HG03139 (cell line): ENCODE measurements around the gene CFAP74.

Source experiments
- ATAC-seq: cut with Tn5 transposase; IDR thresholded peaks from one replicate; pipeline ENCODE4 v1.9.1; 2021; ENCODE audit not compliant: unreplicated experiment

The CFAP74 gene, protein sequence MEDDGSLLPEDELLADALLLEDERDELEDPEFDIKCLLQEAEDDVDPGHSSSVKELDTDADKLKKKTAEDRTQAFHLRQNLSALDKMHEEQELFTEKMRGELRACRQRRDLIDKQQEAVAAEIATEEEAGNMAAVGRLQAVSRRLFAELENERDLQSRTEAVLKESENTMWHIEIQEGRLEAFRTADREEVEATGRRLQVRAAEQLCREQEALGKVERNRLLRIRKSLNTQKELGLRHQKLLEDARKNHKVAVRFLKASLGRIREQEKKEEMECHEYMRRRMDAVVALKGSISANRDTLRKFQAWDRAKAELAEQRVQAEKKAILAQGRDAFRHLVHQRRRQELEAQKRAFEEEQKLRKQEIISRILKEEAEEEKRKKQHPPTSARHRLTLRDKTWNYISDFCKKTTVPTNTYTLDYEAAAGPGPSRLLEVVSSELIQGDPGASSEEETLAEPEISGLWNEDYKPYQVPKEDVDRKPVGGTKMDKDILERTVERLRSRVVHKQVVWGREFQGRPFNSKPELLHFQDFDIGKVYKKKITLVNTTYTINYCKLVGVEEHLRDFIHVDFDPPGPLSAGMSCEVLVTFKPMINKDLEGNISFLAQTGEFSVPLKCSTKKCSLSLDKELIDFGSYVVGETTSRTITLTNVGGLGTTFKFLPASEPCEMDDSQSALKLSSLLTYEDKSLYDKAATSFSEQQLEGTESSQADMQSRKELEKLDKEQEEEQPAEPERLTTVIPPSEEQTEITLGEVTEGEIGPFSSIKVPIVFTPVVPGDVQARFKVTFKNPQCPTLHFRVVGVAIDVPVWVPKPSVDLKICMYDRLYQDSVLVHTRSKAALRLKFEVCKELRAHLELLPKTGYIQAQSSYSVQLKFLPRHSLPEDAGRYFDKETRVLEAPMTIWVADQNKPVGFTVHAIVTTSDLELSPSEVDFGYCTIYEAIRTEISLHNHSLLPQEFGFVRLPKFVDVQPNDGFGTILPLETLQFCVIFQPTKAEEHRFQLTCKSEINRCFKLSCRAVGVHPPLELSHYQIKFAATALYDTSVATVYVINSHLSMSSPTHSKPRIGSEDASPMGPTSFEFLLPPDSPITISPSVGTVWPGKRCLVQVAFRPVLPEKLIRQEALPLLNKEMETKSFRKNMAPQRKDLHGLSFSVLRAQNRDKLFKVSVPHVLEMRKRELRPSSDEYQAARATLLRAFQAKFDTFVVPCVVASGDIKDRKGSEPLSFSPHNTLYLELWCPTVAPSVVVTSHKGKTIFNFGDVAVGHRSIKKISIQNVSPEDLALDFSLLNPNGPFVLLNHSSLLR (N-terminal part only)

DNA sequence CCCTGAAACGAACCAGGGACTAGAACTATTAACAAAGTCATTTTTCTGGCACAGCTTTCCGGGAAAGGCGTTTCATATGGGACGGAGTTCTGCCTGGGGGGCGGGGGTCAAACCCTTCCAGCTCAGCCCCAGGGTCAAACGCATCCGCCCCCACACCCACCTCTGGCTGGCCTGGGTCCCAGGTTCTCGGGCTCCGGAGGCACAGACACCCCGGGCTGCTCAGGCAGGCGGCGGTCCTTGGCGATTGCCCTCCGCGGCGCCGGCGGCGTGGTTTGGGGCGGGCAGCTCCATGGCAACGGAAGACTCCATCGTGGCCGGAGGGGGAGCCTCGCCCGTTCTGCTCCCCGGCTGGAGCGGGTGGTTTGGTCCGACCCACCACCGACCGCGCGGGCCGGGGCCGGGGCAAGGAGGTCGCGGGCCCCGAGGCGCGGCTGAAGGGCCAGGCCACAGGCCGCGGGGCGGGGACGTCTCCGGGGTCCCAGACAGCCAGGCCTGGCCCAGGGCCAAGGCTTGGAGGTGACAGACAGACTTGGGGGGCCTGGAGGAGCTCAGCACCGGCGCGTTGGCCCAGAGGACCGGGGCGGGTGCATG is at the start of gene CFAP74:
TSS of gene CFAP74 (minus strand) at position 246 of the 591 bp plus-strand sequence. CDS start 12,830 bp downstream, outside the sequence.
- ATAC-seq = no peak

DNA sequence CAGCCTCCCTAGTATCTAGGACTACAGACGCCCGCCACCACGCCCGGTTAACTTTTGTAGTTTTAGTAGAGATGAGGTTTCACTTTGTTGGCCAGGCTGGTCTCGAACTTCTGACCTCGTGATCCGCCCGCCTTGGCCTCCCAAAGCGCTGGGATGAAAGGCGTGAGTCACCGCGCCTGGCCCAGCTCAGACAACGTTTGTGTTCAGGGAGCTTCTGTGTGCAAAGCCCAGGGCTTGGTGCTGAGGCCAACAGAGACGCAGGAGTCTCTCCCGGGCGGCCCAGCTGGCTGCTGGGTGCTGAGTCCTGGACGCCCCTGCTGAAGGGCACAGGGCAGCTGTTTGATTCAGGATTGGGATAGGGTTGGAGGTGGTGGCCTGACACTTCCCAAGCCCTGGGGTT is 49.6 kb upstream of the CFAP74 start:
- no peak for ATAC-seq

DNA sequence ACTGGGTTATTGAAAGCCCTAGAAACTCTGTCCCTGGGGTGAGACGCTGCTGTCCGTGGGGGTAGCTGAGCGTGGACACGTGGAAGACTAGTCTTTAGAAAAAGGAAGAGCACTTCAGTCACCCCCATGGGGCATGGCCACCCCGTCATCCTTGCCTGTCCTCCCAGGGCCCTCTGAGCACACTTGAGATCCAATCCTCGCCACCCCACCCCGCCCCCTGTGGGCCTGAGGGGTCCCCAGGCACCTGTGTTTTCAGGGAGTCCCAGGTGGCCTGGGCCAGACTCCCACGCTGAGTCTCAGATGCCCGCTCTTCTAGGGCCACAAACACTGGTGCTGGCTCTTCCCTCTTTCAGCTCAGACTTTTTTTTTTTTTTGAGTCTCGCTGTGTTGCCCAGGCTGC is 49.2 kb upstream of the CFAP74 start:
- no peak for ATAC-seq

DNA sequence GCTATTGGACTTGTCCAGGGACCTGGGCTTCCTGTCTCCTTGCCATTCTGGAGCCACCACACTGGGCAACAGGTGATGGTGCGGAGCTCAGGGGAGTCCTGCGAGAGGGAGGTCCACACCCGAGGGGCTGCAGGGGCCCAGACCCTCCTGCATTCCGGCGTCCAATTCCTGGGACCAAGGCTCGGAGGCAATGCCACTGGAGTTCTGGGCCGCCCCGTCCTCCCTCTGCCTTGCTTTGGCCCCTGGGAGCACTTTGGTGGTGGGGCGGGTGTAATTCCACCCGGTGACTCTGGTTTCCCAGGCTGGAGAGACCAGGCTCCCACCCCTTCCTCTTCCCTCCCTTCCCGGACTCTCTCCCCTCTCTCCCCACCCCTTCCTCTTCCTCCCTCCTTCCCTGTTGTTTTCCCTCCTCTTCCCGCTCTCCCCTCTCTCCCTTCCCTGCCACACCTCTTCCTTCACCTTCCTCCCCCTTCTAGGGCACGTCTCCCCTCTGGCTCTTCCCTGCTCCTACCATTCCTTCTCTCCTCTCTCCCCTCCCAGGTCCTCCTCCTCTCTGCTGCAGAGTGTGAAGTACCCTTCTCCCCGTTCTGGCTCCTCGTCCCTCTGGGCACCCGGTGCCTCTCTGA is 48.6 kb upstream of the CFAP74 start:
- ATAC-seq = no peak

DNA sequence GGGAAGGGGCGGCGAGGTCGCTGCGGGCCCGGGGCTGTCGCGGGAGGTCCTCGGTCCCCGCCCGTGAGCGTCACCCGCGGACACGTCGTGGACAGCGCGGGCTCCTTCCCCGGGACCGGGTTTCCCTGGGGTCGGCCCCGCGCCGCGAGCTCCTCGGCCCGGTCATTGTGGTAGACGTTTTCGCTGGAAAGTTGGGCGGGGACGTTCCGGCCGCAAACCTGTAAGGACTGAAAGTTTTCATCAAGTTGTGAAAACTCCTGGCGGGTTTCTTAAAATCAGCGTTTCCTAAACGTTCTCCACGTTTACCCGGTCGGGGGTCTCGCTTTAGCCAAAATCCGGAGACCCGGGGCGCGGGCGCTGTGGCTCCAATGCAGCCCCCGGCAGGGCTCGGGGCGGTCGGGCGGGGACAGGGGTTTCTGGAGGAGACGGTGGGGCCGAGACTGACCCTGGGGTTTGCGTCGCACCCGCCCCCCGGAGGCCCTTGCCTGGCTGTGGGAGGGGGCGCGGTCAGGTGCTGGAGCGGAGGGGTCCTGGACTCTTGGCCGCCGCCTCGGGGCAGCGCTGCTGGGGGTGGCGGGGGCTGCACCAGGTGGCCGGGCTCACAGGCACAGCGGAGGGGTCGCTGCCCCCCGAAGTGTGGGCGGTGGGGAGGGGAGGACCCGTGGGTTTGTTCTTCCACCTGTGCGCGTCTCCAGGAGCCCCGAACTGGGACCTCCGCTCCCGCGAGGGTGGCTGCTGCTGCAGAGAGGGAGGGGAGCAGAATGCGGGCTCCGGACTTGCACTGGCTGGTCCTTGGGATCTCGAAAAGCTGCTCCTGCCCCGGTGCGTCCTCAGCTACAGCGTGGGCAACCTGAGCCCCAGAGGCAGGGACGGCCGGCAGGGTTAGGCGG is 47.5 kb upstream of the CFAP74 start:
- ATAC-seq = no peak

DNA sequence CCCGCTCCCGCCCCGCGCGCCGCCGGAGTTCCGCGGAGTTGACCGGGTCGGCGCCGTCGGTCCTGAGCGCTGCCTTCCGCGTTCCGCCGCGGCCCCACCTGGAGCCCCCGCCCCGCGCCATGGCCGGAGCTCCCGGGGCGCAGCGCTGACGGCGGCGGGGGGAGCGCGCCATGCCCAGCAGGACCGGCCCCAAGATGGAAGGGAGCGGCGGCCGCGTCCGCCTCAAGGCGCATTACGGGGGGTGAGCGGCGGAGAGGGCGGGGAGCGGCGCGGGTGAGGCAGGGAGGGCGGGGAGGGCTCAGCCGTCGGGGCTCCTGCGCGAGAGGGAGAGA is 46.8 kb upstream of the CFAP74 start:
- ATAC-seq = no peak

DNA sequence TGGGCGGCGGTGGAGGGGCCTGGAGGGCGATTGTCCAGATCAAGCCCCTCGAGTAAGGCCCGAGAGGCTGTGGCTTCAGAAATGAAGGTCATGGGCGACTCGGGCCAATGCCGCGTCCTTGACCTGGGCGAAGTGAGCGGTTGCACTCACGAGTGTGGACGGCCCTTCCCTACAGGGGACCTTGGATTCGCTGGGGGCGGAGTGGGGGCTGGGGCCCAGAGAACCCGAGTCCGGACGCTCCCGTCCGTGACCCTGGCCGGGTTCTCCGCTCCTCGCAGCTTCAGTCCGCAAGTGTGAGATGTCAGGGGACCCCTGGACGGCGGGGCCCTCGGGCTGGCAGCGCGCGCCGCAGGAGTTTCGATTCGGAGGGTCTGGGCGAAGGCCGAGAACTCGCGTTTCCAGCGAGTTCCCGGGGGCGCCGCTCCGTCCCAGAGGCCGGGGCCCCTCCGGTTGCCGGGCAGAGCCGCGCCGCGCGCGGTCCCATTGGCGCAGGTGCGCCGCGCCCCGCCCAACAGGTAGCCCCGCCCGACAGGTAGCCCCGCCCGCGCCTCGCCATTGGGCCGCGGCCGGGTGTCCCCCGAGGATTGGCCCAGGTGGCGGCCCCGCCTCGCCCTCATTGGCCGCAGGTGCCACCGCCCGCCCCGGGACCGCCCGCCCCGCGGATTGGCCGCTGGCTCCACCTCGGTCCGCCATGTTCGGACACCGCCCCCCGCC is 46.3 kb upstream of the CFAP74 start, which contains the start of gene PRKCZ:
TSS of gene PRKCZ (plus strand) at position 694 of the 714 bp plus-strand sequence. CDS start 220 bp downstream, outside the sequence.
- ATAC-seq = no peak

DNA sequence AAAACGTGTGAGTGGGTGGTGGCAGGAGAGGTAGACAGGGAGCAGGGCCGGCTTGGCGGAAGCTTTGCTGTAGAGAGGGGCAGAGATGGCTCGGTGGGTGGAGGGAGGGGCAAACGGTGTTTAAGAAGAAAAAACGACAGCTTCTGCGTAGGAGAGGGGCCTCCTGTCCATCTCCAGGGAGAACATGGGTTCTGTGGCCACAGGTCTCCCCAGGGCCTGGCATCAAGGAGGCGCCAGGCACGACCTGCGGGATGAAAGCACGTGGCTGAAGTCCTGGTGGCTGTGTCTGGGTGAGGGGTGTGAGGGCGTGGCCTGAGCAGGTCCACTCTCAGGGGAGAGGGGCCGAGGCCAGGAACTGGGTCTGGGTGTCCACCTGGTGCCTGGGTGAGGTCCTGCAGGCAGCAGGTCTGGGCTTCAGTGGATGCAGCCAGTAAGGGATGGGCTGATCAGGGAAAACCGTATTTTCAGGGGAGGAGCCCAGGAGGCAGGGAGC is 45.7 kb upstream of the CFAP74 start:
- ATAC-seq = no peak

DNA sequence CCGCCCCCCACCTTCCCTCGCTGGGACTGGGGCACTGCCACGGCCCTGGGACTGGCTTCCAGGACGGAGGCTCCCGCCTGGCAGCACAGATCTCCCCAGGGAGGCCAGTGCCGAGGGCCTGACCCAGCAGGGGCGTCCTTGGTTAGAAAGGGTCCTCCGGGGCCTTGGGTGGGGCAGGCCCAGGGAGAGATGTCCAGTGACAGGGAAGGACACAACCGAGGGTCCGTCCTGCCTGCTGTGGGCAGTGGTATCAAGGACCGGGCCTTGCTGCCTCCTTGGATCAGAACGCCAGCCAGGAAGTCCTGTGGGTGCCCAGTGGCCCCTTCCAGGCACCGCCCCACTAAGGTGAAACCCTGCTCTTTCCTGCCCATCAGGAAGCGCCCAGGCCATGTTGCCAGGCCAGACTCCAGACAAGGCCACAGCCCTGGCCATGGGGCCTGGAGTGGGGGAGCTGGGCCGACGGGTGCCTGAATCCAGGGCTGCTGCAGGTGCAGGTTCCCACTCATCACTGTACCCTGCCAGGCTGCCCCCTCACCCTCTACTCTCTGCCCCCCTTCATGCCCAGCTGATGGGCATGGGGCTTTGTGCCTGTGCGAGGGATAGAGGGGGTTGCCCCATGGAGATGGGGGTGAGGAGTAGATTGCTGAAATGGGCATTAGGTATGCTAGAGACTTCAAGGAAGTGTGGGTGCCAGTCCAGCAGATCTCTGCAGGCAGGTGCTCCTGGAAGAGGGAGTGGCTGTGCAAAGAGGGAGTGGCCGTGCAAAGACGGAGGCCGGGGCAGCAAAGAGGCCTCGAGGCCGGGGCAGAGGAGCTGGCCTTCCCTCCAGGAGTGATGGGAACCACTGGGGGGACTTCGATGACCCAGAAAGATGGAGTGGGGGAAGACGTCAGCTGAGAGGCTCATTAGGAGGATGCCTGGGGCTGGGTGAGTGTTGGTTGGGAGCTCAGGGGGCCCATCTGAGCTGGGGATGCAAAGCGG is 44.5 kb upstream of the CFAP74 start:
- no peak for ATAC-seq

DNA sequence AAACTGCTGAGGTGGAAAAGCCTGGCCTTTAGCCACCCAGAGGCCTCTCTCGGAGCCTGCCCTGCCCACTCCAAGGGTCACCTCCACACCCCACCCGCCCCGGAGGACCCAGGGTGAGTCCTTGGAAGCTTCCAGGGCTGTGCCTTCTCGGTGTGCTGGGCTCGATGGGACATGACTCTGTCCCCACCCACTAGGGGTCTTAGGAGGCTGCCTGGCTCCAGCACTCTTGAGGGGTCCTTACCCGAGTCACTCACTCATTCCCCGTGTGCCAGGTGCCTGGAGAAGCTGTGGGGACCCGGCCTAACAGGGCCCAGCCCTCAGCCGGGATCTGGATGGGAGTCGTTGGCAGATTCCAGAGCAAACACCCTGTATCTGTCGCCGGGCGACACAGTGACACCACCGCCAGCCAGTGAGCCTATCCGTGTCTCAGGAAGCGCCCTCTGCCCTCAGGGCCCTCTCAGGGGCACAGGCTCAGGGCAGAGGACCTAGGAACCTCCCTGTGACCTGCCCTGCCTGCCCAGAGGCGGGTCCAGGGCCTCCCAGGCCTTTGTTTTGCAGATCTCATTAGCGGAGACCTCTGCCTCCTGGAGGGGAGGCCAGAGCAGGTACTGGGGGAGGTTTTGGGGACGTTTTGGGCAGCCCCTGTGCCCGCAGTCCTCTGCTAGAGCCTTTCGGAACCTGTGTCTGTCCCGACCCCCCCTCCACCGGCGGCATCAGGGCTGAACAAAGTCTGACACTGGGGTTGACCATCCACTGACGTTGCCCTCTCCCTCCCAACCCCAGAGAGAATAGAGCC is 43.6 kb upstream of the CFAP74 start:
- ATAC-seq = no peak

DNA sequence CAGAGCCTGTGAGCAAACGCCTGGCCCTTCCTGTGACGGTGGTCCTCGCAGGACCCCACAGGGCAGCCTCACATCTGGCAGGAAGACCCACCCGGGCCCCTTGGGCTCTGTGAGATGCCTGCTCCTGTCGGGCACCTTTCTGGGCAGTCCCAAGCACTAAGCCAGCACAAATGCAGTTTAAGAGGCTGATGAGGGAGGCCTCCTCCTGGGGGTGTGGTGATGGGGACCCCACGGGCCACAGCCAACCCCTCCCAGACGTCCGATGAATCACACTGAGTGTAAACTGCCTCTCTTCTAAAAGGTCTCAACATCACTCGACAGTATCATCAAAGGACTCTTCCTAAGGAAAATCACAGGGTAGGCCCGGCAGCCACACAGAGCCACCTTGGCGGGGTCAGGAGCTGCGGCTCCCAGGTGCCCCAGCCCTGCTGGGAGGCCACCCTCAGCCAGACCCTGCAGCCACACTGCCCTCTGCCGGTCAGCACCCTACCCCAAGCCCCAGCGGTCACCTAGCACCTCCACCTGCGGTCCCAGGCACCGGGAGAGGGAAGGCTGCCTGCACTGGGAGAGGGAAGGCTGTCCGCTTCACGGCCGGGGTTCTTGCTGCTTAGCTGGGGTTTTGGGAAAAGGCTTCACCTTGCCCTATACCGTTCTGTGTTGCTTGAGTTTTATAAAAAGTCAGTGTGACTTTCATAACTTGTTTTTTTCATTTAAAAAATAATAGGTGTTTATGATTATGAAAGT is 42.8 kb upstream of the CFAP74 start:
- ATAC-seq = no peak

DNA sequence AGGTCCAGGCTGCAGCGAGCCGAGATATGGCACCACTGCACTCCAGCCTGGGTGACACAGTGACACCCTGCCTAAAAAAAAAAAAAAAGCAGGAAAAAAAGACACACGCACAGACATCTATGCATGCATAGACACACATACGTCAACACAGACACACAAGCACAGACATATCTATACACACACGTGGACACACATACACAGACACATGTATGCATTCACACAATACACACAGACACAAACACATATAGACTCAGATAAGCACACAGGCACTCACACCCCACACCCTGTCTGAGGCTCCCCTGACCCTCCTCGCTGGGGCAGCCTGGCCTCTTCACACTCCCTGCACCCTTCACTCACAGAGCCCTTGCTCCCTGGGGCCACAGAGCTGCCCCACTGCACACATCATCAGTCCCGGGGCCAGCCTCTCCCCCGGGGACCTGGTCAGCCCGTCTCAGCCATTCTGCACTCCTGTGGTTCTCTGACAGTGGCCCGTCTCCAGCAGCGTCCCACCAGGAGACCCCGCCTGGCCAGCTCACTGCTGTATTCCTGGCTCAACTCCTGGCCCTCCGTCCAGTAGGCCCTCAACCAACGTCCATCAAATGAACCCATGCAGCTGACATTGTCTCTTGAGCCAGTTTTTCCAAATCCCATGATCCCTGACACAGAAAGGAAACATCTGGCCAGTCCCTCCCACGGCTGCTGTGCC is 42.0 kb upstream of the CFAP74 start:
- no peak for ATAC-seq

DNA sequence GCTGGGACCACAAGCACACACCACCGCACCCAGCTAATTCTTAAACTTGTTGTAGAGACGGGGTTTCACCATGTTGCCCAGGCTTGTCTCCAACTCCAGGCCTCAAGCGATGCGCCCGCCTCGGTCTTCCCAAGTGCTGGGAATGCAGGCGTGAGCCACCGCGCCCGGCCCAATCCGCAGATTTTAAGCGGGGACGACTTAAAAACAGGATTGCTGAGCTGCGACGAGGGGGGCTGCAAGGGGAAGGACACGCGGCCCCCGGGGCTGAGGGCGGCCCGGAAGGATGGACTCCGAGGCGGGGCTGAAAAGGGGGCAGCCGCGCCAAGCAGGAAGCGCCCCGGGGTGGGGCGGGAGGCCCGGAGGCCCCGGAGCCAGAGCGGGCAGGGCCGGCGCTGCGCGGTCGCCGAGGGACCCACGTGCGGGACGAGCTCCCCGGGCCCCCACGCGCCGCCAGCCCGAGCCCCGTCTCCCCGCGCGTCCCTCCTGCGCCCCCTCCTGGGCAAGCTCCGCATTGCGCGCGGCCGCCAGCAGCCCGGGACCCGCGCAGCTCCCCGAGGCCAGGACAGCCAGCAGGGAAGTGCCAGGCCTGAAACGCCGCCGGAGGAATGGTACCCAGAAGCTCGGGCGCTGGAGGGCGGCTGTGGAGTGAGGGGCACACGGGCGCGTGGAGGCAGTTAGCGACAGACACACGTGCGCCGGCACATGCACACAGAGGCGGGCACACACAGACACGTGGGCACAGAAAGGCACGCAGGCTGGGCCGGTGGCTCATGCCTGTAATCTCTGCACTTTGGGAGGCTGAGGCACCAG is 41.1 kb upstream of the CFAP74 start:
- no peak for ATAC-seq

DNA sequence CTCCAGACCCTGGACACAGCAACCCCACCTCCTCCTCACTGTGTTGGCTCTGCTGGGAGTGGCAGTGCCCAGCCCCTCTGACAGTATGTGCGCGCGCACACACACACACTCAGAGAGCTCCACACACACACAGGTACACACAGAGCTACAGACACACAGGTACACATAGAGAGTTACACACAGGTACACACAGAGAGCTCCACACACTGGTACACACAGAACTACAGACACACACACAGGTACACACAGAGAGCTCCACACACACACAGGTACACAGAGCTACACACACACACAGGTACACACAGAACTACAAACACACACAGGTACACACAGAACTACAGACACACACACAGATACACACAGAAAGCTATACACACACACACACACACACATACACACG is 40.3 kb upstream of the CFAP74 start:
- no peak for ATAC-seq
